Panc1 (cell line): ENCODE results near the gene GPC2. TPM values are rescaled to one million over a fixed set of nuclear protein-coding genes. Genes with fewer than 3 reads are reported as not detected.
"Not testable (repeated sequence)": the region's sequence is repeated elsewhere in the genome, so short reads cannot be mapped to it uniquely, and the experiment has no call there.

Experiments
- ATAC-seq: fragments of 200-7000 bp; cut with Tn5 transposase; 2 replicates; pipeline ENCODE4 v1.9.1; 2020; ENCODE audit warnings: mild to moderate bottlenecking, moderate library complexity
- BruUV-seq: library from RNA; stranded (reverse); fragments of 400-500 nt; replicated peaks from 2 replicates; lab custom pipeline; 2021; lab: Mats Ljungman, UMichigan
- CTCF ChIA-PET: fragments of 300-600 bp; sonication (Branson Sonifier 250); formaldehyde crosslinking; loops from one replicate; lab custom pipeline; 2022; ENCODE audit warnings: antibody characterized with exemption; lab: Charles Lee
- POLR2A ChIA-PET: fragments of 300-600 bp; sonication (Branson Sonifier 250); formaldehyde crosslinking; loops from one replicate; lab custom pipeline; 2022; ENCODE audit warnings: antibody characterized with exemption; lab: Charles Lee
- DNase-seq: peaks from one replicate; pipeline ENCODE4 v3.0.0-alpha.2; 2010; ENCODE audit warnings: low read depth, low spot score
- H3K27ac ChIP-seq: 2 replicates; pipeline ENCODE4 v1.5.1; 2011; ENCODE audit warnings: mild to moderate bottlenecking, low read length, inconsistent platforms
- H3K27me3 ChIP-seq: fragments of 200-500 bp; sonication (Bioruptor generic); 2 replicates; pipeline ENCODE4 v1.6.0; 2014; ENCODE audit warnings: low read length, inconsistent platforms; ENCODE audit not compliant: control insufficient read depth, insufficient read depth
- H3K36me3 ChIP-seq: fragments of 200-500 bp; sonication (Bioruptor generic); 2 replicates; pipeline ENCODE4 v1.5.1; 2014; ENCODE audit warnings: inconsistent platforms, mild to moderate bottlenecking, low read length, moderate library complexity; ENCODE audit not compliant: control insufficient read depth, insufficient read depth
- H3K4me1 ChIP-seq: 2 replicates; pipeline ENCODE4 v1.5.1; 2011; ENCODE audit warnings: inconsistent platforms, mild to moderate bottlenecking, low read length, moderate library complexity; ENCODE audit not compliant: control insufficient read depth, insufficient read depth
- H3K4me3 ChIP-seq, 2 experiments: 2 replicates each; pipeline ENCODE4 v1.5.1; 2011 to 2012; ENCODE audit warnings: low read depth in 2 of 2, low read length in 2 of 2, mild to moderate bottlenecking in 2 of 2, inconsistent platforms in 1 of 2, moderate library complexity in 1 of 2
- H3K9me3 ChIP-seq: fragments of 200-500 bp; sonication (Bioruptor generic); 2 replicates; pipeline ENCODE4 v1.5.1; 2014; ENCODE audit warnings: low read depth, mild to moderate bottlenecking, inconsistent platforms, low read length, moderate library complexity; ENCODE audit not compliant: control insufficient read depth, insufficient read depth
- POLR2AphosphoS5 ChIP-seq: IDR thresholded peaks from 2 replicates; pipeline ENCODE4 v1.6.1; 2012; ENCODE audit warnings: mild to moderate bottlenecking, low read depth, low read length, moderate library complexity
- REST ChIP-seq, 2 experiments: IDR thresholded peaks; 2 replicates each; pipeline ENCODE4 v1.6.1; 2011 to 2012; ENCODE audit warnings: low read depth in 2 of 2, control low read depth in 1 of 2, low read length in 1 of 2, mild to moderate bottlenecking in 1 of 2, moderate library complexity in 1 of 2; ENCODE audit not compliant: insufficient read depth in 1 of 2
- SIN3A ChIP-seq: IDR thresholded peaks from 2 replicates; pipeline ENCODE4 v1.6.1; 2012; ENCODE audit warnings: low read depth, mild to moderate bottlenecking, low read length, moderate library complexity, borderline replicate concordance; ENCODE audit not compliant: insufficient read depth
- TCF7L2 ChIP-seq: IDR thresholded peaks from 2 replicates; pipeline ENCODE4 v1.6.1; 2011; ENCODE audit warnings: mild to moderate bottlenecking, low read depth, low read length, inconsistent platforms
- in situ Hi-C: cut with HindIII; loops from 2 replicates; pipeline ENCODE4 v1.10.0; 2016; ENCODE audit warnings: low sequenced_read_pairs, low pct_unique_long_range_greater_than_20kb
- intact Hi-C: fragments of 100-400 bp; cut with micrococcal nuclease; formaldehyde crosslinking; loops from one replicate; pipeline ENCODE4 v1.10.0; 2022; ENCODE audit not compliant: unreplicated experiment
- total RNA-seq: library from RNA; stranded (reverse); gene quantifications from one replicate; pipeline ENCODE4 v1.2.1, GENCODE V29; 2021; ENCODE audit not compliant: unreplicated experiment
- TF ChIP-seq, protein P1 (sequence below): fragments of 450-650 bp; IDR thresholded peaks from 2 replicates; pipeline ENCODE4 v1.5.1; 2017; ENCODE audit warnings: mild to moderate bottlenecking

Gene GPC2
- total RNA-seq, 1 experiment from 2014 or later: 7.9 TPM

- in situ Hi-C loops (no loop called here), intact Hi-C loops (loop anchor here (5.0 kb wide), 1 partner anchor 87 kb away; no protein-coding TSS in a partner anchor)
These were observed 42.1 kb upstream of the GPC2 start for GRCh38 chr7:100219271-100219737.

GRCh38 chr7:100217934-100218333 is 40.8 kb upstream of the GPC2 start:
- intact Hi-C loops: loop anchor here (5.0 kb wide), 1 partner anchor 86 kb away; no protein-coding TSS in a partner anchor
- H3K9me3 ChIP-seq, H3K27me3 ChIP-seq, H3K27ac ChIP-seq, in situ Hi-C loops, H3K4me3 ChIP-seq, H3K36me3 ChIP-seq, H3K4me1 ChIP-seq, POLR2A ChIA-PET: not testable (repeated sequence)
- TF ChIP-seq, protein P1, sequence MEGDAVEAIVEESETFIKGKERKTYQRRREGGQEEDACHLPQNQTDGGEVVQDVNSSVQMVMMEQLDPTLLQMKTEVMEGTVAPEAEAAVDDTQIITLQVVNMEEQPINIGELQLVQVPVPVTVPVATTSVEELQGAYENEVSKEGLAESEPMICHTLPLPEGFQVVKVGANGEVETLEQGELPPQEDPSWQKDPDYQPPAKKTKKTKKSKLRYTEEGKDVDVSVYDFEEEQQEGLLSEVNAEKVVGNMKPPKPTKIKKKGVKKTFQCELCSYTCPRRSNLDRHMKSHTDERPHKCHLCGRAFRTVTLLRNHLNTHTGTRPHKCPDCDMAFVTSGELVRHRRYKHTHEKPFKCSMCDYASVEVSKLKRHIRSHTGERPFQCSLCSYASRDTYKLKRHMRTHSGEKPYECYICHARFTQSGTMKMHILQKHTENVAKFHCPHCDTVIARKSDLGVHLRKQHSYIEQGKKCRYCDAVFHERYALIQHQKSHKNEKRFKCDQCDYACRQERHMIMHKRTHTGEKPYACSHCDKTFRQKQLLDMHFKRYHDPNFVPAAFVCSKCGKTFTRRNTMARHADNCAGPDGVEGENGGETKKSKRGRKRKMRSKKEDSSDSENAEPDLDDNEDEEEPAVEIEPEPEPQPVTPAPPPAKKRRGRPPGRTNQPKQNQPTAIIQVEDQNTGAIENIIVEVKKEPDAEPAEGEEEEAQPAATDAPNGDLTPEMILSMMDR: peak; percentile 47; the same call in 1 of the 2 replicates
- TSS peak; percentile 51 for BruUV-seq
- CTCF ChIA-PET: interaction anchor here (0.5 to 0.8 kb wide), 3 partner anchors 27 to 93 kb away, joined by 3 to 4 read pairs (median 3); no protein-coding TSS in a partner anchor
- DNase-seq (peak; percentile 10), ATAC-seq (peak; percentile 54)

More at GRCh38 chr7:100219271-100219737, 42.1 kb upstream of the GPC2 start:
- ChIA-PET CTCF (no interaction called here), POLR2A (no interaction called here)
- BruUV-seq: no TSS peak
- H3K4me3 ChIP-seq: no peak overlapping the region
- no peaks in the 10 kb centered on the region for H3K9me3 ChIP-seq
- DNase-seq (no peak), ATAC-seq (no peak)
- H3K27ac ChIP-seq: no peak overlapping the region
- H3K36me3 ChIP-seq: no peaks in the 10 kb centered on the region
- no peaks in the 10 kb centered on the region for H3K4me1 ChIP-seq
- TF ChIP-seq SIN3A: no peak
- no peak for TF ChIP-seq TCF7L2
- no peak for TF ChIP-seq POLR2AphosphoS5
- TF ChIP-seq REST (IDR thresholded peaks at IDR 0.05; ENCODE audit: insufficient read depth in 1 of 2, low read depth in 2 of 2, low read length in 1 of 2): no peak
- TF ChIP-seq, protein P1: no peak
- H3K27me3 ChIP-seq: no peaks in the 10 kb centered on the region
